Natural killer cell (primary cell): ENCODE results near the gene SLC1A7. TPM values are rescaled to one million over a fixed set of nuclear protein-coding genes. Genes with fewer than 3 reads are reported as not detected.

Experiments
- ATAC-seq, 3 donors: fragments of 150-1000 bp in 2 of 3; fragments of 200-7000 bp in 1 of 3; cut with Tn5 transposase; 1 replicate in 1 of 3; 2 replicates in 2 of 3; pipeline ENCODE4 v1.10.0; 2021; ENCODE audit warnings: mild to moderate bottlenecking in 2 of 3, moderate library complexity in 2 of 3
- DNase-seq, 2 donors: peaks; one replicate each; pipeline versions ENCODE4 v3.0.0 to v3.0.0-alpha.2; 2013 to 2021; ENCODE audit warnings: mixed read lengths in 1 of 2
- H3K27ac ChIP-seq: one replicate; pipeline ENCODE4 v1.5.1; 2013; ENCODE audit warnings: mild to moderate bottlenecking, low read length
- H3K27me3 ChIP-seq: one replicate; pipeline ENCODE4 v1.6.1; 2013; ENCODE audit warnings: low read length; ENCODE audit not compliant: control insufficient read depth, insufficient read depth
- H3K36me3 ChIP-seq: one replicate; pipeline ENCODE4 v1.6.1; 2013; ENCODE audit warnings: low read length; ENCODE audit not compliant: control insufficient read depth, insufficient read depth
- H3K4me1 ChIP-seq: one replicate; pipeline ENCODE4 v1.6.1; 2013; ENCODE audit warnings: low read length; ENCODE audit not compliant: control insufficient read depth, insufficient read depth
- H3K4me3 ChIP-seq: one replicate; pipeline ENCODE4 v1.5.1; 2013; ENCODE audit warnings: low read length
- H3K9me3 ChIP-seq: one replicate; pipeline ENCODE4 v1.6.1; 2013; ENCODE audit warnings: low read length; ENCODE audit not compliant: control insufficient read depth, insufficient read depth
- H3K27ac Mint-ChIP-seq, 2 donors: one replicate each; pipeline ENCODE4 v1.8.0; 2022; ENCODE audit warnings: mild to moderate bottlenecking in 2 of 2, mixed read lengths in 2 of 2, moderate library complexity in 1 of 2
- H3K27me3 Mint-ChIP-seq, 2 donors: one replicate each; pipeline ENCODE4 v1.8.0; 2022; ENCODE audit warnings: low read depth in 2 of 2, mixed read lengths in 2 of 2
- H3K36me3 Mint-ChIP-seq: one replicate; pipeline ENCODE4 v1.8.0; 2022; ENCODE audit warnings: mixed read lengths
- H3K4me1 Mint-ChIP-seq, 2 donors: one replicate each; pipeline ENCODE4 v1.8.0; 2022; ENCODE audit warnings: mixed read lengths in 2 of 2
- H3K4me3 Mint-ChIP-seq: one replicate; pipeline ENCODE4 v1.8.0; 2022; ENCODE audit warnings: mild to moderate bottlenecking, moderate library complexity, mixed read lengths
- H3K9me3 Mint-ChIP-seq, 2 donors: one replicate each; pipeline ENCODE4 v1.8.0; 2022; ENCODE audit warnings: mixed read lengths in 2 of 2
- WGBS: methylation state at CpG from one replicate; pipeline ENCODE4 v1.1.7; 2013; ENCODE audit warnings: missing lambda C conversion rate; ENCODE audit not compliant: insufficient coverage; 5-methylcytosine and 5-hydroxymethylcytosine counted together
- intact Hi-C: fragments of 100-400 bp; cut with micrococcal nuclease; formaldehyde crosslinking; loops from one replicate; pipeline ENCODE4 v1.14.2; 2022
- total RNA-seq, 4 donors: library from RNA; stranded (reverse); fragments of 120-200 nt in 1 of 4; gene quantifications; one replicate each; pipeline versions ENCODE4 v1.2.3 to v1.2.4, GENCODE V29; 2013 to 2022
- TF ChIP-seq, protein P1 (sequence below): fragments of 200-600 bp; IDR thresholded peaks from one replicate; pipeline ENCODE4 v1.8.0; 2022; ENCODE audit warnings: antibody characterized with exemption

SLC1A7 gene
- total RNA-seq, 3 donors from 2014 or later (not counting 1 experiment from before 2014, with no cell fraction given): 16.0 to 23.9 (median 20.5) TPM

DNA sequence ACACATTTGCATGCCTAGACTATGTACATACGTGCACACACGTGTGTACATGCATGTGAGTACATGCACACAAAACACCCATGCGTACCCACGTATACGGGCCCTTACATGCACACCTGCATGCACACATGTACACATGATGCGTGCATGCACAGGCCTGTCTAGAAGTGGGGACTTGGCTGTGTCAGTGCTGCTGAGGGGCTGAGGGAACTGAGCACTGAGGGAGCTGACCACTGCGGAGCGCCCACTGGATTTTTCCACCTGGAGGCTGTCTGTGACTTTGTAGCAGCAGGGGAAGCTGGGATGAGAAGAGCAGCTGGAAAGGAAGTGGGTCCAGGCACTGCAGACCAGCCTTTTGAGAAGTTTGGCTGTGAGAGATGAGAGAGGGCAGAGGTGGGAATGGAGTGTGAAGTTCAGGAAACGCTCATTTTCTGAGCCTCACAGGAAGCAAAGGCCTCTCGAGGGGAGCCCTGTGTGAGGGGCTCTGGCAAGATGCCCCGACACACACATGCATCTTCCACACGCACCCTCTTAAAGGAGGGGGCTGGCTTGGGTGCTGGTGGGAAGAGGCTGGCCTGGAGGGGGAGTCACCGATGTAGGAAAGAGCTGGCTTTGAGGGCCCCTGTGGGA is 59.5 kb downstream of the SLC1A7 start:
- no peaks in the 10 kb centered on the region for H3K27me3 Mint-ChIP-seq
- no peaks in the 10 kb centered on the region for H3K9me3 Mint-ChIP-seq
- intact Hi-C loops: no loop called here
- H3K36me3 ChIP-seq: no peaks in the 10 kb centered on the region
- H3K27ac ChIP-seq: no peak overlapping the region
- no peak overlapping the region for H3K4me3 ChIP-seq
- peak overlapping the region in 1 of 2 donors; percentile 59 for H3K27ac Mint-ChIP-seq
- H3K9me3 ChIP-seq: no peaks in the 10 kb centered on the region
- peak overlapping the region; percentile 71 for H3K4me3 Mint-ChIP-seq
- peaks cover 28% of the 10 kb centered on the region for H3K4me1 ChIP-seq
- ATAC-seq: no peak
- DNase-seq: no peak
- H3K36me3 Mint-ChIP-seq: no peaks in the 10 kb centered on the region
- no peaks in the 10 kb centered on the region for H3K27me3 ChIP-seq
- 71% methylated on average over 13 of the region's 13 CpGs for WGBS
- TF ChIP-seq, protein P1, sequence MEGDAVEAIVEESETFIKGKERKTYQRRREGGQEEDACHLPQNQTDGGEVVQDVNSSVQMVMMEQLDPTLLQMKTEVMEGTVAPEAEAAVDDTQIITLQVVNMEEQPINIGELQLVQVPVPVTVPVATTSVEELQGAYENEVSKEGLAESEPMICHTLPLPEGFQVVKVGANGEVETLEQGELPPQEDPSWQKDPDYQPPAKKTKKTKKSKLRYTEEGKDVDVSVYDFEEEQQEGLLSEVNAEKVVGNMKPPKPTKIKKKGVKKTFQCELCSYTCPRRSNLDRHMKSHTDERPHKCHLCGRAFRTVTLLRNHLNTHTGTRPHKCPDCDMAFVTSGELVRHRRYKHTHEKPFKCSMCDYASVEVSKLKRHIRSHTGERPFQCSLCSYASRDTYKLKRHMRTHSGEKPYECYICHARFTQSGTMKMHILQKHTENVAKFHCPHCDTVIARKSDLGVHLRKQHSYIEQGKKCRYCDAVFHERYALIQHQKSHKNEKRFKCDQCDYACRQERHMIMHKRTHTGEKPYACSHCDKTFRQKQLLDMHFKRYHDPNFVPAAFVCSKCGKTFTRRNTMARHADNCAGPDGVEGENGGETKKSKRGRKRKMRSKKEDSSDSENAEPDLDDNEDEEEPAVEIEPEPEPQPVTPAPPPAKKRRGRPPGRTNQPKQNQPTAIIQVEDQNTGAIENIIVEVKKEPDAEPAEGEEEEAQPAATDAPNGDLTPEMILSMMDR: no peak
- peaks cover 24 to 27% of the 10 kb centered on the region in 2 donors for H3K4me1 Mint-ChIP-seq

DNA sequence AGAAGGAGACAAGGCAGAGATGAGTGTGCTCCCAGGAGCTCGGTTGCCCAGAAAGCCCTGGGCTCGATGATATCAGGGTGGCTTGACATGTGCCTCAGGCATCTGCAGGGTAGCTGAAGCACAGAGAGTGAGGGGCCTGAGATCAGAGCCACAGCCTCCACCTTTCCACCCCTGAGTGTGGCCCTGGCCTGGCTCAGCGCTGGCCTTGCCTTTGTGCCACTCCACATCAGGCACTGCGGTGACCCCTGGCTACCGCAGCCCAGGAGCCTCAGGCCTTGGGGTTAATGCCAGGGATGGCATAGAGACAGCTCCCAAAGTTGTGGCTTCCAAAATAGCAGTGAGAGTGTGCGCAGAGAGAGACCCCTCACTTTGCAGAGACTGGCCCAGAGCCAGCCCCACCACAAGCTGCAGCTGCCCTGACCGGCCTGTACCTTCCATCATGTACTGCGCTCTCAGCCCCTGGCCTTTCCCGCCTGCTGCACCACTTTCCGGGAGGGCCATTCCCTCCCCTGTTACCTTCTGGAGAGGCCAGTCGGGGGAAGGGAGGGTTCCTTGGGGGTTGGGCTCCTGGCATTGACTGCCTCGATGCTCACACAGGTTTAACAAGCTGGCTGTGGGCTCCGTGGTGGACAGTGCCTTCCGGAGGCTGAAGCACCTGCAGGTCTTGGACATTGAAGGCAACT is 60.9 kb downstream of the SLC1A7 start:
- no peak for ATAC-seq
- Mint-ChIP-seq H3K9me3 (no peaks in the 10 kb centered on the region), H3K27me3 (no peaks in the 10 kb centered on the region), H3K4me1 (peaks cover 24 to 27% of the 10 kb centered on the region in 2 donors), H3K27ac (no peak overlapping the region), H3K36me3 (no peaks in the 10 kb centered on the region), H3K4me3 (no peak overlapping the region)
- no peak overlapping the region for H3K4me3 ChIP-seq
- H3K27ac ChIP-seq: no peak overlapping the region
- no peaks in the 10 kb centered on the region for H3K36me3 ChIP-seq
- intact Hi-C loops: no loop called here
- TF ChIP-seq, protein P1: no peak
- WGBS: 90% methylated on average over 14 of the region's 14 CpGs
- no peaks in the 10 kb centered on the region for H3K9me3 ChIP-seq
- no peaks in the 10 kb centered on the region for H3K27me3 ChIP-seq
- DNase-seq: no peak
- H3K4me1 ChIP-seq: peaks cover 28% of the 10 kb centered on the region

DNA sequence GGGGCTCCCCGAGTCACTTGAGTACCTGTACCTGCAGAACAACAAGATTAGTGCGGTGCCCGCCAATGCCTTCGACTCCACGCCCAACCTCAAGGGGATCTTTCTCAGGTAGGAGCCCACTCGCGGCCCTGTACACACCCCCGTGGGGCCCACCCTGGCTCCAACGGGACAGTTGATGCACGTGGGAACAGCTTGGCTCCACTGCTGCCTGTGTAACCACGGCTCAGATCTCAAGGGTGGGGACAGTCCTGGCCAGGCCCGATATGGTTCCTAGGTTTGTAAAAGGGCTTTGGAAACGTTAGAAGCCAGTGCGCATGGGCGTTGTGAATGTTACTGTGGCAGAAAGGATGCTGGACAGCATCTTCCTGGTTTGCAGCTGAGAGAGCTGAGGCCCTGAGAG is 61.7 kb downstream of the SLC1A7 start:
- no peak for DNase-seq

More for the DNA sequence above, 61.7 kb downstream of the SLC1A7 start:
- H3K4me3 ChIP-seq: no peak overlapping the region
- Mint-ChIP-seq H3K36me3 (no peaks in the 10 kb centered on the region), H3K9me3 (no peaks in the 10 kb centered on the region), H3K27me3 (no peaks in the 10 kb centered on the region), H3K4me1 (peaks cover 24 to 27% of the 10 kb centered on the region in 2 donors), H3K4me3 (no peak overlapping the region), H3K27ac (no peak overlapping the region)
- H3K27ac ChIP-seq: no peak overlapping the region
- intact Hi-C loops: no loop called here
- TF ChIP-seq, protein P1: no peak
- no peaks in the 10 kb centered on the region for H3K9me3 ChIP-seq
- no peaks in the 10 kb centered on the region for H3K27me3 ChIP-seq
- peaks cover 28% of the 10 kb centered on the region for H3K4me1 ChIP-seq
- 91% methylated on average over 15 of the region's 15 CpGs for WGBS
- no peak for ATAC-seq
- H3K36me3 ChIP-seq: no peaks in the 10 kb centered on the region
